OCI-M2 (cell line): ENCODE measurements around the gene NFE2L2.
A peak's percentile ranks its signal among the peaks of the same experiment; 100 is the strongest.
"Not testable (repeated sequence)": the region's sequence is repeated elsewhere in the genome, so short reads cannot be mapped to it uniquely, and the experiment has no call there.

Source experiments
- DNase-seq: peaks from one replicate; lab custom pipeline; 2025; ENCODE audit not compliant: unreplicated experiment; lab: John Stamatoyannopoulos, UW

NFE2L2 gene

DNA sequence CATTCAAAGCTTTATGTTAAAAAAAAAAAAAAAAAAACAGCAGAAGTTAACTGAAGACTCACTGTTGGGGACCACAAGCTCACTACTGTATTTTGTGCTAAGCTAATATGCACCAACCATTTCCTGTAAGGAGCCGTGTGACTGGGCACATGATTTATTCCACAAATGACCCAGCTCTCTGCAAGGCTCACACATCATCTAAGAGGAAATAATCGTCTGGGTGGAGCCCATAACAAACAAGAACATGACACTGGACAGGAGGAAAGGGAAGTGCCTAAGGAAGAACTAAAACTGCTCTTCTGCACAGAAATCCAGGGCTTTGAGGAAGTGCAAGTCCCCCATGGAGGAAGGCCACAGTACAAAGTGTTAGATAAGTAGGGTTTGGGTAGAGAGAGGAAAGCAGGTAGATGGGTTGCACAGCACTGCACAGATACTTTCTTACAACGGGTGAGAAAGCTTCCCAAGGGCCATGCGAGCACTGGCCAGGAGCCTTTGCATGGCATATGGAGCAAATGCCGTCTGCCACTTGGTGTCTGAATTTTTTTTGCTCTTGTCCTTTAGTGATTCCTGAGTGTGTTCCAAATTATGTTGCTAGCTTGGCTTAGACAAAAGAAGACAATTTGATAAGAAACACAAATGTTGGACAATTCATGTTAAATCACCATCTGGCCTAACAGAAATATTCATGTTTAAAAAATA, 24.4 kb downstream of the NFE2L2 start:
- no peak for DNase-seq

DNA sequence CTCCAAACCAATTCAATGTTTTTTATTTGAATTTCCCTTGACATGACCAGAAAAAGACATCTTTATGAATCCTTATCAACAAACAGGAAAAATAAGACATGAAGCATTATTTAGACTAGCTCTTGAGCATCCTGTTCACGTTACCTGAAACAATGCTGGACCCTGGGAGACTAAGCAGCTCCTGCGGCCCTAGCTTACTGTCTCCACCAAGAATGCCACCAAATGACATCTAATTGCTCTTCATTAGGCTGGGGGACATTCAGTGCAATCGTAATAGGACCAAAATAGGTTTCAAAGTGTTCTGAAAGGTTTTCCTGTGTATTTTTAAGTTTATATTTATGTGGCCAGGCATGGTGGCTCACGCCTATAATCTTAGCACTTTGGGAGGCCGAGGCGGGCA, 25.5 kb downstream of the NFE2L2 start:
- DNase-seq: no peak

DNA sequence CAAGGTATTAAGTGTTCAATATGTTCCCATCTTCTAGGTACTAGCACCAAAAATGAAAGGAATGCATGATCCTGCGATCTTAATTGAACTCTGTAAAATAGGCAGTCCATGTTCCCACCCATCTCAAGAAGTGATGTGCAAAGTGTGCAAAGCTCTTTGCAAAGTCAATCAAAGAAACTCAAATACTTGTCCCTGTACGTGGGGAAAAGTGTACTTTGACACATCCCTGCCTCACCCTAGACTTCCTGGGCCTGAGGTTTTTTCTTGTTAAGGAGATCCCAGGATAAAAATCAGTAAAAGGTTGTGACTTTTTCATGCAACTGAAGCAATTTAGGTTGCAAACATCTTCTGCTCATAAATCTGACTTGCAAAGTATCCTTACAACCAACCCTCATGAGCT, 26.6 kb downstream of the NFE2L2 start:
- no peak for DNase-seq

DNA sequence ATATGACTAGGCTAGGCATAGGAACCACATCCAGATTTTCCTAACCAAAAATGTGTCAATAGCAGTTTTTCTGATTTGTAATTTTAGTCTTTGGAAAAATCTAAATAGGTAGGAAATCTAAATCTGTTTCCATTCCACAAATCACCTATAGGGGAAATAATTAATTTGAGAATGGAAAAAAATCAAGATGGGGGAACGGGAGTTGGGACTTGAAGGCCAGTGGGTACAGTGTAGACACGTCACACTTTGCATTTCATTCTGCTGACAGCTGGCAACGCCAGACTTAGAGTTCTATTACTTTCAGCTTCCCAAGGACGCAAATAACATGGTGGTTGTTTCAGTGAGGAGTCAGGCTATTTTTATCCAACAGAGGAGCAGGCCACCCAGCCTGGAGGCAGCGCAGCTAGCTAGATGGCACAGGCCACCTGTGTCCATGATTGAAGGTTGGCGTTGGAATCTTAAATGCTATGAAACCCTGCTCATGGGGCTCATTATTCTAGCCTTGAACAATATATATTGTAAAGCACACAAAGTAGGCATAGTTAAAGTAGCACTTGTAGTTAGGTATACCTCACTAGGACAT, 28.6 kb downstream of the NFE2L2 start:
- DNase-seq: no peak

DNA sequence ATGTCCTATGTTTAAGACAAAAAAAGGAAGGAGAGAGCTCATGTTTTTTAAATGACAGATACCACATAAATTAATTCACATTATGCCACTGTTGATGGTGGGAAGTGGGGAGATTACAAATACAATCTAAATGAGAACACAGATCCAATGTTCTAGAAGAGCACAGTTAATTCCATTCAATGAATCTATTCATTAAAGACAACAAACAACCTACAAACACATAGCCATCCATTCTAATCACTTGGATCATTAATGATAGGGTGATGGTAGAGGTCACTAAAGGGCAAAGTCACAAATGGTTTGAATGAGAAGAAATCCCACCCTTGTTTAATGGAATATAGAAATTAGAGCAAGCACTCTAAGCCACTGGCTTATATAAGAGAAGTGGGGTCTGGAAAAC, 30.3 kb downstream of the NFE2L2 start:
- no peak for DNase-seq

DNA sequence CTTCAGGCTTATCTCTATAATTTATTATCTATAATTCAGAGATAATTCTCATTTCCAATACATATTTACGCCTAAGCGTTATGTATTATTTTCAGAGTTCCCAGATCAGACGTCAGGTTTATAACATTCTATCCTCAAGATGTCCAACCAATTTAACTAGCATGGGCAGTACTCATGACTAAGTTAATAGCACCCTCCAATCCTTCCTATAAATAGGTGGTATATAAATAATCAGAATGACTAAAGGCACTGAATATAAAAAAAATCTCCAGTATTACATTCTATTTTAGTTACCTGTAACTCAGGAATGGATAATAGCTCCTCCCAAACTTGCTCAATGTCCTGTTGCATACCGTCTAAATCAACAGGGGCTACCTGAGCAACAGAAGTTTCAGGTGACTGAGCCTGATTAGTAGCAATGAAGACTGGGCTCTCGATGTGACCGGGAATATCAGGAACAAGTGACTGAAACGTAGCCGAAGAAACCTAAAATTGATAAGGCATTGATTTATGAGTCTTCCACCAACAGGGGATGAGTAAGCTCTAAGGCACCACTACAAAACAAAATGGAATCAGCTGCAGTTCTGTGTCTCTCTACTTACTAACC, 32.3 kb downstream of the NFE2L2 start:
- DNase-seq: no peak

DNA sequence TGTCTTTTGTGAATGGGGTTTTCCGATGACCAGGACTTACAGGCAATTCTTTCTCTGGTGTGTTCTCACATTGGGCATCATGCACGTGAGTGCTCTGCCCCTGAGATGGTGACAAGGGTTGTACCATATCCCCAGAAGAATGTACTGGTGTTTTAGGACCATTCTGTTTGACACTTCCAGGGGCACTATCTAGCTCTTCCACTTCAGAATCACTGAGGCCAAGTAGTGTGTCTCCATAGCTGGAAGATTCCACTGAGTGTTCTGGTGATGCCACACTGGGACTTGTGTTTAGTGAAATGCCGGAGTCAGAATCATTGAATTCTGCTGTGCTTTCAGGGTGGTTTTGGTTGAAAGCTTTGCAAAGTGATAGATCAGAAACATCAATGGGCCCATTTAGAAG, 33.3 kb downstream of the NFE2L2 start:
- no peak for DNase-seq

DNA sequence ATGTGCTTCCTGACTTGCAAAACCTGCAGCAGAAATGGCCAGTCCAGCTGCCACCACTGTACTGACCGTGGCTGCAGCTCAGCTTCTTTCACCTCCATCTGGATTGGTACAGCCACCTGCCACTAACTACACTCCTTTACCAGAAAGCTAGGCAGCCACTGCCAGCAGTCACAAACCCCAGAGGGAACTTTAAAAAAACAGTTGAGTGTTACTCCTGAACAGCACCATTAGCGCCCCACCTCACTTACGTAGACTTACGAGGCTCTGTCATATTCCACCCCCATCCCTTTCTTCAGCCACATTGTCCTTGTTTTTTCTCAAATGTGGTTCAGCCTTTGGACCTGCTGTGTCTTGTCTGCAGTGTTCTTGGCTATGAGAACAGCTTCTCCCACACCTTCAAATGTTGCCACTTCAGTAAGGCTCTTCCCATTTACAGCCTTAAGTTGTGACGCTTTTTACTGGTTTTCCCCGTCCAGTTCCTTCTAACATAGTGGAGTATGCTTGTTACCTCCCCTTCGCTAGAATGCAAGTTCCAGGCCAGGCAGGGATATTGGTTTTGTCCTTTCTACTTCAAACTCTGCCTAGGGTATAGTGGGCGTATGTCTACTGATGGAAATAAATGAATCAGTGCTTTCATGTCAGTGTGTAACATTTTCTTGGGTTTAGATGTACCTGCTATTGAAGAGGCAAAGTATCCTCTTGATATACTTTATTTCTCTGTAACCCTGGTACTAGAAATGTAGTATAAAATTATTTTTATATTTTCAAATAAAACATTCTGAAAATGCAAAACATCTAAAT, 34.9 kb downstream of the NFE2L2 start:
- no peak for DNase-seq

DNA sequence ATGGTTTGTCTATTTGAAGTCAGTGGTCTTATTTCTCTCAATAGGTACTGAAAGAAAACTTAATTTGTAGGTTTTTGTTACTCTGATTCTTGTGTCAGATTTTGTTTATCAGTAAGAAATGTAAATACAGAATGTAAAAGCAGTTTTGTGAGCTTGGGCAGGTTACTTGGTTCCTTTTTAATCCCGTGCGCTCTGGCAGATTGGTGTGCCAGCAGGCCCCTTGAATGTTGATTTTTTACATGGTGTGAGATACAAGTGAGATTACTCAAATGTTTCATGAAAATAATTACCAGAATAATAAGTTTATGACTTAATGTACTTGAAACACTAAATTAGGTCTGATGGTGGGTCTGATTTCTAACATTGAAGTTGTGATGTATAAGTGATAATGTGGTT, 38.6 kb downstream of the NFE2L2 start:
- no peak for DNase-seq

DNA sequence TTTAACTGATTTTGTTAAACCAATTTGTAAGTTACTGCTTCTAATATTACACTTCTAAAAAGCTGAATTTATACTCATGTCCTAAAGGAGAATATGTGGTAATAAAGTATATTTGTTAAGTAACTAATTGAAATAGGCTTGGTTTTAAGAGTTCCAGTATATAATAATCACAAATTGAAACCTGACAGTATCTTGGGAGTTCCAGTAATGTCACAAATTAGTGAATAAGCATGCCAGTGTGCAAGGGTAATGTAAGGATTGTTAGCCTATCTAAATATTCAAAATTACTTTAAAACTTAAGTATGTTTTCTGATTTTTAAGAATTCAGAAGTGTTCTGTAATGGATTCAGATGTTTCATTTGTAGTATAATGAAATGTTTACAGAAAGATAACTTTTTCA, 41.1 kb downstream of the NFE2L2 start:
- DNase-seq: not testable (repeated sequence)

DNA sequence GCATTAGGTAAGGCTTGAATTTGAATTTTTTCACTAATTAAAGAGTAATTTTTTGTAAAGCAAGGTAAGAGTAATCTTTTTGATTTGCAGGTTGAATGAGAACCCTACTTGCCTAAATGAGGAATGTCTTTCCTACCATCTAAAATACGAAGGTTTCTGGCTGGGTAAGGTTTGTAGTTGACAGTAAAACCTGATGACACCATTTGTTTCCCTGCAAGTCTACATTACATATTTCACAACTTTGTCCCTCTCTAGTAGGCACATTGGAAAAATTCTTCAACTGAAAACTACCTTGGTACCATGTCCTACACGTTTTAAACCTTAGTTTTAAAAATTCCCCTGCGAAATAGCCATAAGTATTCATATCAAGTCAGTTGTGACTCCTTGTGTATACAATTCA, 42.6 kb downstream of the NFE2L2 start:
- no peak for DNase-seq

DNA sequence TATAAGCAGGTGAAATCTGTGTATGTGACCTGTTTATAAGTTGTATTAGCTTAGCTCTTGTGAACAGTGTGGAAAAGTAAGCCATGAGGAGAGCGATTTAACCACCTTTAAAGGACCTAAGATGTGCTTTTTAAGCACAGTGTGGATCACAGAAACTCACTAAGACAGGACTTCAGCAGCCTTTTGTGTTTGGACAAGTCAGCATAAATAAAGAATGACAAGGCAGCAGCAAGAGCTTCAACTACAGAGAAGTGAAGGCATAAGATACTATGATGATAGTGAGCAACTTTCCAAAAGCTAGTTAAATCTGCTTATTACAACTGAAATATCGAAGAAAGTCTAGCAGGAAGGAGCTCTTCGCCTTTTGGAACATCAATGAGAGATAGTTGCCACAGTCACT, 43.0 kb downstream of the NFE2L2 start:
- no peak for DNase-seq

DNA sequence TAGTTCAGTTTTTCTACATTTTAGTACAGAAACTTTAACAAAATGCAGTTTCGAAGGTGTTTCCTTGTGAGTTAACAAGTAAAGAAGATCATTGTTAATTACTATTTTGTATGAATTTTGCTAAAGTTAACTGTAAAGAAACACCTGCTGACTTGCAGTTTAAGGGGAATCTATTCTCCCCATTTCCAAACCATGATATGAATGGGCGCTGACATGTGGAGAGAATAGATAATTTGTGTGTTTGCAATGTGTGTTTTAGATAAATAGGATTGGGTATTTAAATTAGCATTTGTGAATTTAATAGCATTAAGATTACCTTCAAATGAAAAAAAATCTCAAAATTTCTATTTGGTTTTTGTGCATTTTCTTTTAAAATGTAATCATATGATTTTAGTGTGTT, 44.7 kb downstream of the NFE2L2 start:
- DNase-seq: not testable (repeated sequence)

DNA sequence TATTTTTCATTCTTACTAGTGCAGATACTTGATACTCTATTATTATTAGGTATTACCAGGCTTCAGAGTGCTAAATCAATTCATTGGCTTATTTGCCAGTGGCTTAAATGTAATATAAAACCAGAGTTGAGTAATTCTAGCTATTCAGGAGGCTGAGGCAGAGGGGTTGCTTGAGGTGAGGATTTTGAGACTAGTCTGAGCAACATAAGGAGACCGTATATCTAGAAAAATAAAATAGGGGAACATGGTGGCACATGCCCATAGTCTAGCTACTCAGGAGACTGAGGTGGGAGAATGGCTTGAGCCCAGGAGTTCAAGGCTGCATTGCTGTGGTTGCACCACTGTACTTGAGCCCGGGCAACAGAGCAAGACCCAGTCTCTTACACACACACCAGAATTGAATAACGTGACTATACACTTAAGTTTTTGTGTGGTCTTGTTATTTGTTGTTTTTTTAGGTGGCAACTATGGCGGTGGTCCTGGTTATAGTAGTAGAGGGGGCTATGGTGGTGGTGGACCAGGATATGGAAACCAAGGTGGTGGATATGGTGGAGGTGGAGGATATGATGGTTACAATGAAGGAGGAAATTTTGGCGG, 47.2 kb downstream of the NFE2L2 start:
- DNase-seq: no peak

DNA sequence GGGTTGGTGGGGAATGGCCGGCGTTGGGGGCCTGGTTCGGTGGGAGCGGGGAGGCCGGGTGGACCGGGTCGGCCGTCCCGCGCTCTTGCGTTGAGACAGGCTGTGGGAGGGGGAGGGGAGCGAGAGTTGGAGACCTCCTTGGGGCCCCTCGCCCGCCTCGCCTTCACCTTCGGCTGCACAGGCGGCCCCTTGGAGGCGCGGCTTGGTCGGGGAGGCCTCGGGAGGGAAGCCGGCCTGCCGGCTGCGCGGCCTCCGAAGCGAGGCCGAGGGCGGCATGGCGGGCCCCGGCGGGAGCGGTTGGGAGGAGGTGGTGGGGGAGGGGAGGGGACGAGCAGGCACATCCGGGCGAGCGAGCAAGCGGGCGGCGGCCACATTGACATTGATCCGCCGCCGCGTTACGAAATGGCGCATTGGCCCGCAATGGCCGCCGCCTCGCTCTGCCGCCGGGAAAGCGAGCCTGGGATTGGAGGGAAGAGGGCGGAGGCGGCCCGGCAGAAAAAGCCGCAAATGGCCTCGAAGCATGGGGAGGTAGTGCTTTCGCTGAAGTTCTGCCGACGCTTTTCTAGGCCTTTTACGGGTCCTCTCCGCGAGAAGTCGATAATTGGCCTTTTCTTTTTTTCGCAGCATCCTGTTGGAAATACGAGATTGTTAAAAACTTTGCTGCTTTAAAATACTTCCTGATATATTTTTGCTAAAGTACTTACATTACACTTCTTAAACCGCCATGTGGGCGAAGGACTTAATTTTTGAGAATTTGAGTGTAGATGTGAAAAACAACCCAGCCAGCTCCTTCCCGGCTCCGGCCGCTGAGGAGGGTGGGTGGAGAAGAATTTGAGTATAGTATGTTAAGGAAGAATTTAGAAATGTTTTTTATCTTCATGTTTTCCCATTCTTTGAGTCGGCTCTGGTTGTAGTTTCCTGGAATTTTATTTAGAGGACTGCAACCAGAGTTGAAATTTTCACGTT, 51.4 kb downstream of the NFE2L2 start:
- DNase-seq: no peak

DNA sequence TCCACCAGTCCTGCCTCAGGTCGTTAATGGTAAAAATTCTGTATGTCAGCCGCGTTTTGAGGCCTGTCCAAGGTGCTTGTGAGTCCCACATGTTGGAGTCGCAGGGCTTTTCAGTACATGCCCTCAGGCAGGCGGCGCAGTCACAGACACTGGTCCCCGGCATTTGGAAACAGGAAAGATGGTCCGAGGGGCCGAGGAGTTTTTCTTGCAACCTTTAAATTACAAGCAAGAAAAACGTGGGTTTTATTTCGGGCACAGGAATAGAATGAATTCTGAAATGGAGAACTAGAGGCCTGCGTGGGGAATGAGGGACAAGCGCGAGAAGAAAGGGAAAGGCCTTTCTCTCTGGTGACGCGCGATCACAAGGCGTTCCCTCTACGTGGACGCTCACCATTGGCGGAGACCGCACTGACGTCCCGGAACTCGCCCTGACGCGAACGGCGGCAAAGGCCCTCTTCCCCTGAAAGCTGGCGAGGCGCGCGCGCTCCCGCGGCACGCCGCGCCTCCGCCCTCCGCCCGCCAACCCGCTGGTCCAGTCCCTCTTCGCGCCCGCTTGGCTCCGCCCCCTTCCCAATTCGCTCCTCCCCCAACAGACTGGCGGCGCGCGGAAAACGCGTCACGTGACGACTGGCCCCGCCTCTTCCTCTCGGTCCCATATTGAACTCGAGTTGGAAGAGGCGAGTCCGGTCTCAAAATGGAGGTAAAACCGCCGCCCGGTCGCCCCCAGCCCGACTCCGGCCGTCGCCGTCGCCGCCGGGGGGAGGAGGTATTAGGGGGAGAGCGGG, 52.2 kb downstream of the NFE2L2 start, which contains the start of gene HNRNPA3:
Gene HNRNPA3 (plus strand): TSS at position 689 of the 785 bp plus-strand sequence. CDS start 6 bp downstream, at position 695.
- DNase-seq: peak; percentile 29

DNA sequence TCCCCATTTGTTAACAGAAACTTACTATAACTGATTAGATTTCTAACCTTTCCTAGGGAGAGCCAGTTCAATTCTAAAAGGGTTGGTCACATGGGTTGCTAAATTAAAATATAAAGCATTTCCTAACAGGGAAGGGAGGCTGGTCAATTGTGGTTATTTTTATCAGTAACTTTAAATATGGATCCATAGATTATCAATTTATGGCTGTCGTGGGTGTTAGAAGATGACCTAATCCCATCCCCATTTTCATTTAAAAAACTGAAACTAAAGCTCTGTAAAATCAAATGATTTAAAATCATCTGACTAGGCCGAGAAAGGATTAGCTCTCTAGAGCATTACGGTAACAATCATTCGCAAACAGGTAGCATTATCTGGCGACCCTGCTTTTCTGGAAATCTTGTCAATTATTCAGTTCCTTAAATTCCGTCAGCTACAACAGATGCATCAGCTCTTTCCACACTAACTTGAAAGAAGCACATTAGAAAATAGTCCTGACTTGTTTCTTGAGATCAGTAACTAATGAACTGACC, 52.9 kb downstream of the NFE2L2 start:
- no peak for DNase-seq

DNA sequence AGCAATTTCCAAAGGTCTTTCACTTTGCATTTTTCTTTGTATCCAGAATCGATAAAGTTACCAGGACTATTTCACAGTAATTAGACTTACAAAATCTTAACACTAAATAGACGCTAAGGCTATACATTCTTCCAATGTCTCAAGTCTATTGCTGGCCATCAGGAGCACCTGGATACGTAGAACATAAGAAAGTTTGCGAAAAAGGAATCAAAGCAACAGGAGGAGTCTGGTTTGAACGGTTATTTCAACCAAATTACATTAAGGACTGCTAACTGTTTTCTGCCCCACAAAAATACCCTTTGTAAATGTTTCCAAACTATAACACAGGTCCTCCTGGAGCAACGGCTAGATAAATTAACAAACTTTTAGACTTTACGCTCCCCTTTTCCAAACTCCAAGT, 53.4 kb downstream of the NFE2L2 start:
- DNase-seq: no peak

DNA sequence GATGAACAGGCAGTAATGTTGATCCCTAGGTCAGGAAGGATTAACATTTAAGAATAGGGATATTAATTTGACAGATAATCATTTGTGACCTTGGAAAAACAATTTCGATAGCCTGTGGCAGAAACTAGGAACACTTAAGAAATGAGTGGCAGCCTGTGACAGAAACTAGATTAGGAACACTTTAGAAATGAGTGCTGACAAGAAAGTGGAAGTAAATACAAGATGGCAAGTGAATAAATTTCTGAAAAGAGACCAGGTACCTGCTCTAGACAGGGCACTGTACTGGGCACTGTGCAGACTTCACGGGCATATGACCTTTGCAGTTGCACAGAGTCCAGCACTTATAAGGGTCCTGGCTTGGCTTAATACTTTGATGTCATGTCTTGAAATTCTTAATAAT, 57.4 kb downstream of the NFE2L2 start:
- no peak for DNase-seq
